ENCODE data around the gene CAB39.

GRCh38 chr2:230701308-230701707, 11.3 kb upstream of the CAB39 start:
- TF ChIP-seq, protein P1, sequence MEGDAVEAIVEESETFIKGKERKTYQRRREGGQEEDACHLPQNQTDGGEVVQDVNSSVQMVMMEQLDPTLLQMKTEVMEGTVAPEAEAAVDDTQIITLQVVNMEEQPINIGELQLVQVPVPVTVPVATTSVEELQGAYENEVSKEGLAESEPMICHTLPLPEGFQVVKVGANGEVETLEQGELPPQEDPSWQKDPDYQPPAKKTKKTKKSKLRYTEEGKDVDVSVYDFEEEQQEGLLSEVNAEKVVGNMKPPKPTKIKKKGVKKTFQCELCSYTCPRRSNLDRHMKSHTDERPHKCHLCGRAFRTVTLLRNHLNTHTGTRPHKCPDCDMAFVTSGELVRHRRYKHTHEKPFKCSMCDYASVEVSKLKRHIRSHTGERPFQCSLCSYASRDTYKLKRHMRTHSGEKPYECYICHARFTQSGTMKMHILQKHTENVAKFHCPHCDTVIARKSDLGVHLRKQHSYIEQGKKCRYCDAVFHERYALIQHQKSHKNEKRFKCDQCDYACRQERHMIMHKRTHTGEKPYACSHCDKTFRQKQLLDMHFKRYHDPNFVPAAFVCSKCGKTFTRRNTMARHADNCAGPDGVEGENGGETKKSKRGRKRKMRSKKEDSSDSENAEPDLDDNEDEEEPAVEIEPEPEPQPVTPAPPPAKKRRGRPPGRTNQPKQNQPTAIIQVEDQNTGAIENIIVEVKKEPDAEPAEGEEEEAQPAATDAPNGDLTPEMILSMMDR (conservative IDR thresholded peaks at IDR 0.05 in 1 of 2, IDR thresholded peaks at IDR 0.05 in 1 of 2; ENCODE audit: low read depth in 1 of 2, low read length in 2 of 2), result no peak
- TF ChIP-seq EZH2 (IDR thresholded peaks at IDR 0.05; ENCODE audit: low read length, missing control alignments), result no peak

Data from fibroblast of lung (primary cell).